OCI-LY1 (cell line): Measurements from ENCODE around the gene NFIA.

Experiments used
- H2AFZ ChIP-seq: fragments of 200-600 bp; sonication (generic), shearing (Covaris generic); 2 replicates; pipeline ENCODE4 v1.6.0; 2014; ENCODE audit warnings: antibody characterized with exemption, mild to moderate bottlenecking, low read length
- H3F3A ChIP-seq: fragments of 200-600 bp; sonication (generic), shearing (Covaris generic); 2 replicates; pipeline ENCODE4 v1.6.0; 2014; ENCODE audit warnings: mild to moderate bottlenecking, antibody characterized with exemption, low read length, moderate library complexity; ENCODE audit not compliant: insufficient read depth
- H3K27ac ChIP-seq: fragments of 200-600 bp; sonication (generic); 2 replicates; pipeline ENCODE4 v1.5.1; 2014; ENCODE audit warnings: low read length, mixed run types, mild to moderate bottlenecking, low read depth; ENCODE audit not compliant: poor library complexity, severe bottlenecking
- H3K27me3 ChIP-seq: fragments of 200-600 bp; sonication (generic); 2 replicates; pipeline ENCODE4 v1.6.0; 2014; ENCODE audit warnings: antibody characterized with exemption, mild to moderate bottlenecking, low read length, moderate library complexity; ENCODE audit not compliant: insufficient read depth
- H3K36me3 ChIP-seq: fragments of 200-600 bp; sonication (generic); 2 replicates; pipeline ENCODE4 v1.6.1; 2014; ENCODE audit warnings: mild to moderate bottlenecking, antibody characterized with exemption, low read length, moderate library complexity, mixed read lengths; ENCODE audit not compliant: insufficient read depth
- H3K4me1 ChIP-seq: fragments of 200-600 bp; sonication (generic); 2 replicates; pipeline ENCODE4 v1.5.1; 2014; ENCODE audit warnings: mild to moderate bottlenecking, low read length, moderate library complexity; ENCODE audit not compliant: insufficient read depth, severe bottlenecking
- H3K4me2 ChIP-seq: fragments of 200-600 bp; sonication (generic), shearing (Covaris generic); 2 replicates; pipeline ENCODE4 v1.6.1; 2014; ENCODE audit warnings: low read length
- H3K4me3 ChIP-seq: fragments of 200-600 bp; sonication (generic); 2 replicates; pipeline ENCODE4 v1.5.1; 2014; ENCODE audit warnings: low read length, low read depth, mild to moderate bottlenecking, mixed read lengths; ENCODE audit not compliant: poor library complexity, severe bottlenecking
- H3K79me2 ChIP-seq: fragments of 200-600 bp; shearing (Covaris generic); 2 replicates; pipeline ENCODE4 v1.6.1; 2016; ENCODE audit warnings: mixed run types, low read length, mixed read lengths; ENCODE audit not compliant: insufficient read depth
- H3K9ac ChIP-seq: fragments of 200-600 bp; sonication (generic), shearing (Covaris generic); 2 replicates; pipeline ENCODE4 v1.6.1; 2014; ENCODE audit warnings: mild to moderate bottlenecking, low read length, mixed read lengths
- H3K9me2 ChIP-seq: fragments of 200-600 bp; sonication (generic), shearing (Covaris generic); 2 replicates; pipeline ENCODE4 v1.6.1; 2014; ENCODE audit warnings: low read depth, mild to moderate bottlenecking, low read length, mixed read lengths
- H3K9me3 ChIP-seq: fragments of 200-600 bp; shearing (Covaris generic); 2 replicates; pipeline ENCODE4 v1.6.1; 2014; ENCODE audit warnings: low read length, mixed read lengths
- H4K20me1 ChIP-seq: fragments of 200-600 bp; sonication (generic), shearing (Covaris generic); 2 replicates; pipeline ENCODE4 v1.6.0; 2016; ENCODE audit warnings: mild to moderate bottlenecking, low read length; ENCODE audit not compliant: insufficient read depth
- EZH2 ChIP-seq: fragments of 200-600 bp; sonication (generic), shearing (Covaris generic); IDR thresholded peaks from 2 replicates; pipeline ENCODE4 v1.8.0; 2017; ENCODE audit warnings: borderline replicate concordance, mixed run types, mild to moderate bottlenecking, antibody characterized with exemption, low read length, moderate library complexity, mixed read lengths
- TF ChIP-seq, protein P1 (sequence below): fragments of 200-600 bp; sonication (generic), shearing (Covaris generic); IDR thresholded peaks from 2 replicates; pipeline ENCODE4 v1.5.1; 2017; ENCODE audit warnings: mild to moderate bottlenecking, antibody characterized with exemption, low read length, moderate library complexity, mixed read lengths

Gene NFIA

DNA sequence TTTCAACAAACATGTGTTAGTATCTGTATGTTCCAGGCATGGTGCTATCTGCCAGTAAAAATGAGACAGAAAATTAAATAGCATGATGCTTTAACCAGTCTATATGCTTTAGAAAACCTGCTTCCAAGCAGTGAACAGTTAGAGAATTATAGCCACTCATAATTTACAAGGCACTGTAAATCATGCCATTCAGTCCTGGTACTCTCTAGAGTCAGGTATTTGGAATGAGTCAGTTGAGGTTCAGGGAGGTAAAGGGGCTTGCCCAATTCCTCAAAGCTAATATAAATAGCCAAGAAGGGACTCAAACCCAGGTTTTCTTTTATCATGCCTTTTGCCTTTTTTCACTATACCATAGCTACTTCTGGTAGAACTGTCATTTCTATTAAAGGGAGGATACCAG, 184.4 kb downstream of the NFIA start:
- no peaks in the 10 kb centered on the region for H3K79me2 ChIP-seq
- no peak overlapping the region for H2AFZ ChIP-seq
- H3K4me3 ChIP-seq: no peak overlapping the region
- no peaks in the 10 kb centered on the region; the same call in 1 of the 2 replicates for H3K36me3 ChIP-seq
- no peak overlapping the region for H3K4me2 ChIP-seq
- TF ChIP-seq, protein P1, sequence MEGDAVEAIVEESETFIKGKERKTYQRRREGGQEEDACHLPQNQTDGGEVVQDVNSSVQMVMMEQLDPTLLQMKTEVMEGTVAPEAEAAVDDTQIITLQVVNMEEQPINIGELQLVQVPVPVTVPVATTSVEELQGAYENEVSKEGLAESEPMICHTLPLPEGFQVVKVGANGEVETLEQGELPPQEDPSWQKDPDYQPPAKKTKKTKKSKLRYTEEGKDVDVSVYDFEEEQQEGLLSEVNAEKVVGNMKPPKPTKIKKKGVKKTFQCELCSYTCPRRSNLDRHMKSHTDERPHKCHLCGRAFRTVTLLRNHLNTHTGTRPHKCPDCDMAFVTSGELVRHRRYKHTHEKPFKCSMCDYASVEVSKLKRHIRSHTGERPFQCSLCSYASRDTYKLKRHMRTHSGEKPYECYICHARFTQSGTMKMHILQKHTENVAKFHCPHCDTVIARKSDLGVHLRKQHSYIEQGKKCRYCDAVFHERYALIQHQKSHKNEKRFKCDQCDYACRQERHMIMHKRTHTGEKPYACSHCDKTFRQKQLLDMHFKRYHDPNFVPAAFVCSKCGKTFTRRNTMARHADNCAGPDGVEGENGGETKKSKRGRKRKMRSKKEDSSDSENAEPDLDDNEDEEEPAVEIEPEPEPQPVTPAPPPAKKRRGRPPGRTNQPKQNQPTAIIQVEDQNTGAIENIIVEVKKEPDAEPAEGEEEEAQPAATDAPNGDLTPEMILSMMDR: no peak
- TF ChIP-seq EZH2: no peak
- no peaks in the 10 kb centered on the region for H3K27me3 ChIP-seq
- no peaks in the 10 kb centered on the region for H4K20me1 ChIP-seq
- peaks cover 4% of the 10 kb centered on the region for H3K4me1 ChIP-seq
- no peaks in the 10 kb centered on the region for H3K9me2 ChIP-seq
- no peaks in the 10 kb centered on the region for H3F3A ChIP-seq
- no peak overlapping the region for H3K27ac ChIP-seq
- no peaks in the 10 kb centered on the region for H3K9me3 ChIP-seq
- H3K9ac ChIP-seq: no peak overlapping the region

DNA sequence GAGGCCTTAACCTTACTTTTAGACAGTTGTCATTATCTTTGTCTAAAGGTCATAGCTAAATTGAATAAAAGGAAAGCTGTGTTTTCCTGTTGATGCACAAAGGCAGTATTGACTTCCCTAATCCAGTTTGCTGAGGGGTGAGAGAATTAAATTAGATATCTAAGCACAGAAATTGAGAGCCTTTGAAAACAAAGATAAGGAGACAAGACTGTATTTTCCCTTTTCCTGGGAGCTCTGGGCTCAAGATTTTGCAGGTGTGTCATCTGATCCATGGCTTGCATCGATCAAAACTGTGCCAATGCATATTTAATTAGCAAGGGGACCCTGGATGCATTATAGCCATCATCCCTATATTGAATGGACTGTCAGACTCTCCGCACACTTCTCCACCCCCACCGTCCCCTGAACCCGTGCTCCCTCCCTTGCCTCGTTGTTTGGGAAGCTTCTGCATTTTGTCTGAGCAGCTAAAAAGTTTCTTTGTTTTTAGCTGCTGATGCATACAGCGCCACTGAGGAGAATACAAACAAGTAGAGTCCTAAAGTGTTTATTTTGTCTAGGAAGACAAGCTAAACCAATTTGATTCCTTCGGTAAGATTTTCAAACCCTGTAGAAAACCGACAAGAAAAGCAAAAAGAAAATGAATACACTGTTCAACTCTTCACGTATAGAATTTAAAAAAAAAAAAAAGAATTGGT, 186.3 kb downstream of the NFIA start:
- TF ChIP-seq, protein P1: no peak
- TF ChIP-seq EZH2: no peak
- no peak overlapping the region for H3K4me3 ChIP-seq
- H3K79me2 ChIP-seq: no peaks in the 10 kb centered on the region
- H3K4me1 ChIP-seq: peaks cover 4% of the 10 kb centered on the region
- no peak overlapping the region for H2AFZ ChIP-seq
- H3K9ac ChIP-seq: no peak overlapping the region
- 0 out of 2 replicates have a peak, but pooled peaks cover 4% of the 10 kb centered on the region for H3K36me3 ChIP-seq
- H3K9me3 ChIP-seq: no peaks in the 10 kb centered on the region
- H4K20me1 ChIP-seq: no peaks in the 10 kb centered on the region
- no peaks in the 10 kb centered on the region for H3K27me3 ChIP-seq
- H3K27ac ChIP-seq: no peak overlapping the region
- no peaks in the 10 kb centered on the region for H3F3A ChIP-seq
- H3K4me2 ChIP-seq: no peak overlapping the region
- H3K9me2 ChIP-seq: no peaks in the 10 kb centered on the region

DNA sequence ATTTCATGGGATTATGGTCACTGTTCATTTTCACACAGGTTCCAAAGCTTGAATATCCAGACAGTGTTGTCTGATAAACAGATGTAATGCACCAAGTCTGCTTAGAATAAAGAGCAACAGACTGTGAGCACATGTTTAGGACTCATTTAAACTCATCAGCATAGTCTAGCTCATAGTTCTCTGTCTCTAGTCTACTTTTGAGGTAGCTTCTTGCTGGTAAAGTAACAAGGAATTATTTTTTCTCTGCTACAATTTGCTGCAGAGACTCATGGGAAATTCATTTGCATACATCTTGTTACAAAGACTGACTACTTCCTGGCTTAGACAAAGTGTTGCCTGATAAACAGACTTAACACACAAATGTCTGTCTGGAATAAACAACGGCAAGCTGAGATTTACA, 187.2 kb downstream of the NFIA start:
- Histone ChIP-seq H3K4me2 (no peak overlapping the region), H3K27me3 (no peaks in the 10 kb centered on the region), H3K79me2 (no peaks in the 10 kb centered on the region), H3K9me2 (no peaks in the 10 kb centered on the region), H4K20me1 (no peaks in the 10 kb centered on the region), H3K9ac (no peak overlapping the region), H3K36me3 (0 out of 2 replicates have a peak, but pooled peaks cover 5% of the 10 kb centered on the region), H3F3A (no peaks in the 10 kb centered on the region), H3K27ac (no peak overlapping the region), H3K4me1 (peaks cover 4% of the 10 kb centered on the region), H3K9me3 (no peaks in the 10 kb centered on the region), H2AFZ (no peak overlapping the region), H3K4me3 (no peak overlapping the region)
- TF ChIP-seq EZH2: no peak
- TF ChIP-seq, protein P1: no peak
